Measurements from ENCODE around the gene CDR2. TPM values are rescaled to one million over a fixed set of nuclear protein-coding genes. Genes with fewer than 3 reads are reported as not detected.

CDR2 gene
- total and polyA plus RNA-seq, 2 of the 13 experiments (the other 11 are each of a cell fraction or from before 2014, with no cell fraction given), result 59.0 to 78.9 TPM

- TF ChIP-seq ZBTB4 (CRISPR knock-in tag; IDR thresholded peaks at IDR 0.05; ENCODE audit: borderline replicate concordance) (no peak; the same call in 1 of the 2 replicates), ZNF484 (CRISPR knock-in tag; IDR thresholded peaks at IDR 0.05; ENCODE audit: borderline replicate concordance, low read depth) (no peak), RARA (CRISPR knock-in tag; IDR thresholded peaks at IDR 0.05) (0 out of 2 replicates have a peak, but pooled peaks have one; percentile 3), ZNF329 (CRISPR knock-in tag; IDR thresholded peaks at IDR 0.05; ENCODE audit: low read depth) (peak; percentile 30; the same call in 1 of the 2 replicates), ZNF761 (CRISPR knock-in tag; conservative IDR thresholded peaks at IDR 0.05) (no peak), PHF5A (CRISPR knock-in tag; IDR thresholded peaks at IDR 0.05; ENCODE audit: low read depth, unreplicated experiment) (no peak), PHF8 (CRISPR knock-in tag; IDR thresholded peaks at IDR 0.05) (no peak), ZNF746 (CRISPR knock-in tag; IDR thresholded peaks at IDR 0.05) (no peak; the same call in 1 of the 2 replicates), NFKB2 (CRISPR knock-in tag; IDR thresholded peaks at IDR 0.05; ENCODE audit: borderline replicate concordance) (no peak), RARG (CRISPR knock-in tag; IDR thresholded peaks at IDR 0.05; ENCODE audit: low read depth) (no peak), SSRP1 (CRISPR knock-in tag; IDR thresholded peaks at IDR 0.05) (peak; percentile 69; the same call in 1 of the 2 replicates), ZNF678 (CRISPR knock-in tag; IDR thresholded peaks at IDR 0.05) (0 out of 2 replicates have a peak, but pooled peaks have one; percentile 68), ZNF672 (CRISPR knock-in tag; IDR thresholded peaks at IDR 0.05) (no peak), ZNF513 (CRISPR knock-in tag; conservative IDR thresholded peaks at IDR 0.05) (no peak), TBL1XR1 (IDR thresholded peaks at IDR 0.05; ENCODE audit: borderline replicate concordance, low read length, partially characterized antibody) (no peak), ZNF691 (CRISPR knock-in tag; IDR thresholded peaks at IDR 0.05; ENCODE audit: borderline replicate concordance, low read depth) (peak; percentile 56; the same call in 1 of the 2 replicates), ARID5B (CRISPR knock-in tag; IDR thresholded peaks at IDR 0.05) (no peak), ZNF354B (CRISPR knock-in tag; IDR thresholded peaks at IDR 0.05) (no peak), MTF2 (CRISPR knock-in tag; IDR thresholded peaks at IDR 0.05; ENCODE audit: borderline replicate concordance) (no peak), ZSCAN9 (CRISPR knock-in tag; IDR thresholded peaks at IDR 0.05; ENCODE audit: borderline replicate concordance) (no peak)
These were observed 921 bp upstream of the CDR2 start (continued) for GRCh38 chr16:22375117-22375962.

All from HepG2 (cell line).